Measurements from ENCODE around the gene DECR2.

- TF ChIP-seq POLR2A (IDR thresholded peaks at IDR 0.05) (peak; percentile 44 to 63 (median 54)), CTCF (IDR thresholded peaks at IDR 0.05) (peak in 3 of 7 experiments; percentile 6 to 21 (median 19))
Observed at GRCh38 chr16:426115-426905, 24.6 kb downstream of the DECR2 start.
